HG02970 (cell line): ENCODE results near the gene SERPINB12.

Experiments used
- ATAC-seq: cut with Tn5 transposase; IDR thresholded peaks from one replicate; pipeline ENCODE4 v1.9.1; 2021; ENCODE audit warnings: mild to moderate bottlenecking, moderate library complexity, moderate number of reproducible peaks; ENCODE audit not compliant: unreplicated experiment, low FRiP score

The SERPINB12 gene

GRCh38 chr18:63592471-63592870, 50.3 kb downstream of the SERPINB12 start:
- no peak for ATAC-seq

- ATAC-seq: no peak
Measured at GRCh38 chr18:63596964-63597363, 54.8 kb downstream of the SERPINB12 start.

- ATAC-seq: no peak
Measured at GRCh38 chr18:63603355-63603754, 61.2 kb downstream of the SERPINB12 start.

DNA sequence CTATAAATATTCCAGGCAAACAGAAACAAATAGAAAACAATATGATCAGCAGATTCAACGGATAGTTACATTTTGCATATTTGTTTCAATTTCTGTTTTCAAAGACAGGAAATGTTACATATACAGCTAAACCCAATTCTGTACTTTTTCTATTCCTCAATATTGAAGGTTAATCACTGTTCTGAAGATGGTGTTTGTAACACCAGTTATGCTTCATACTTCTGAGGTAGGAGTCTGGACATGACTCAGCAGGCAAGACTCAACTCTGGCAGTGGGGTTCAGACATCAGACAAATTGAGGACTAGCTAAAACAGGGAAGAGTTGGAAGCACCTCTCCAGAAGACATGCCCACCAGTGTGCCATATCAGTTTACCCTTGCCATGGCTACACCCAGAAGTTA, 61.6 kb downstream of the SERPINB12 start:
- peak; percentile 93 for ATAC-seq

GRCh38 chr18:63604791-63605567, 62.8 kb downstream of the SERPINB12 start:
- ATAC-seq: no peak

GRCh38 chr18:63606526-63606925, 64.4 kb downstream of the SERPINB12 start:
- ATAC-seq: no peak

DNA sequence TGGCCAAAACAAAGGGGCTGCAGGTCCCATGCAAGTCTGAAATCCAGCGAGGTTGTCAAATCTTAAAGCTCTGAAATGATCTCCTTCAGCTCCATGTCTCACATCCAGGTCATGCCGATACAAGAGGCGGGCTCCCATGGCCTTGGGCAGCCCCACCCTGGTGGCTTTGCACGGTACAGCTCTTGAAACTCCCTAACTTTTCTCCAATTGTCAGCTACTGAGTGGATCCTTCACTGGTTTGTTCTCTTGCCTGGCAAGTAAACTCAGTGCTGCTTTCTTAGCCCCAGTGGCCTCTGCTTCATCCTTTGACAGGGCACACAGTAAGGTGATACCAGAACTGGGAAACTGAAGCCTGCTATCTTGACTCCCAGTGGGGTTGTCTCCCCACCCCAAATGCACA, 71.3 kb downstream of the SERPINB12 start:
- no peak for ATAC-seq

- peak; percentile 70 for ATAC-seq
Measured at GRCh38 chr18:63617049-63617914, 75.1 kb downstream of the SERPINB12 start.

- ATAC-seq: no peak
Measured at GRCh38 chr18:63617915-63618234, 75.7 kb downstream of the SERPINB12 start.
